OCI-LY3 (cell line): ENCODE data around the gene CA10.

Source experiments
- H2AFZ ChIP-seq: fragments of 200-600, 300-600 bp; shearing (Covaris generic); 2 replicates; pipeline ENCODE4 v1.6.0; 2014; ENCODE audit warnings: antibody characterized with exemption, low read depth, low read length
- H3K27ac ChIP-seq: fragments of 200-600, 300-600 bp; sonication (generic); 2 replicates; pipeline ENCODE4 v1.5.1; 2014; ENCODE audit warnings: mild to moderate bottlenecking, low read length, moderate library complexity, mixed read lengths
- H3K27me3 ChIP-seq: fragments of 200-600, 300-600 bp; sonication (generic); 2 replicates; pipeline ENCODE4 v1.6.1; 2014; ENCODE audit warnings: low read depth, low read length, mixed read lengths
- H3K36me3 ChIP-seq: fragments of 200-600, 300-600 bp; sonication (generic); replicated peaks from 2 replicates; pipeline ENCODE3; 2014; ENCODE audit warnings: low read depth, low read length, mixed read lengths
- H3K4me1 ChIP-seq: fragments of 300-600, 200-600 bp; sonication (generic); 2 replicates; pipeline ENCODE4 v1.6.1; 2014; ENCODE audit warnings: low read length, mixed read lengths
- H3K4me2 ChIP-seq: fragments of 200-600, 300-600 bp; sonication (generic); 2 replicates; pipeline ENCODE4 v1.6.1; 2014; ENCODE audit warnings: low read length, mixed read lengths
- H3K4me3 ChIP-seq: fragments of 300-600, 200-600 bp; sonication (generic); 2 replicates; pipeline ENCODE4 v1.5.1; 2014; ENCODE audit warnings: antibody characterized with exemption, mild to moderate bottlenecking, low read length, moderate library complexity
- H3K79me2 ChIP-seq: fragments of 300-600, 200-600 bp; shearing (Covaris generic); 2 replicates; pipeline ENCODE4 v1.6.1; 2014; ENCODE audit warnings: mild to moderate bottlenecking, low read length, mixed read lengths
- H3K9ac ChIP-seq: fragments of 300-600, 200-600 bp; shearing (Covaris generic); 2 replicates; pipeline ENCODE4 v1.6.0; 2014; ENCODE audit warnings: mild to moderate bottlenecking, low read length, moderate library complexity
- H3K9me3 ChIP-seq: fragments of 200-600, 300-600 bp; shearing (Covaris generic); 2 replicates; pipeline ENCODE4 v1.6.1; 2014; ENCODE audit warnings: low read length, mixed read lengths; ENCODE audit not compliant: insufficient read depth
- H4K20me1 ChIP-seq: fragments of 200-600, 300-600 bp; sonication (generic); 2 replicates; pipeline ENCODE4 v1.6.1; 2016; ENCODE audit warnings: low read length, mixed read lengths; ENCODE audit not compliant: insufficient read depth
- CTCF ChIP-seq: fragments of 200-600, 300-600 bp; sonication (generic); IDR thresholded peaks from 2 replicates; pipeline ENCODE4 v1.5.1; 2014; ENCODE audit warnings: antibody characterized with exemption, low read length, low read depth
- EZH2phosphoT487 ChIP-seq: fragments of 200-600 bp; shearing (Covaris generic); IDR thresholded peaks from 2 replicates; pipeline ENCODE4 v1.6.1; 2018; ENCODE audit warnings: antibody characterized with exemption, mixed run types, low read depth

CA10 gene

DNA sequence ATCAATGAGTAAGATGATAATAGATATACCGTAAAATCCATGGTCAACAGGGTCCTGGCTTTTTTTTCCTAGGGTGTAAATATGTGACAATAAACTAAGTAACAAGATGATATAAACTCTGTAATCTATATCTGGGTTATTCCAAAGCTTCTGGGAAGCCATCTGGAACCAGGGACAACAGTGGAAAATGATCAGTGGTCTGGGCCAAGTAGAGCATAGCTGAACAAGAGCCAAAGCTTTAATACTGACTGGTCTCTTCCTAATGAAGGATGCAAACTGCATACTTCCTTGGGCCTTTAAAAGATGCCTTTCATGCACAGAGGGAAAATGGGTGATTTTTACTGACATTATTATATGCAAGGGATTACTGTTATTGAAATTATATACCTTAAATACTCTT, 8.9 kb downstream of the CA10 start:
- no peaks in the 10 kb centered on the region for H3K27me3 ChIP-seq
- no peaks in the 10 kb centered on the region for H4K20me1 ChIP-seq
- H3K9ac ChIP-seq = no peak overlapping the region
- no peaks in the 10 kb centered on the region for H3K36me3 ChIP-seq
- H3K4me2 ChIP-seq = no peak overlapping the region
- TF ChIP-seq EZH2phosphoT487 (no peak), CTCF (no peak)
- no peak overlapping the region for H2AFZ ChIP-seq
- 0 out of 2 replicates have a peak, but pooled peaks cover 2% of the 10 kb centered on the region for H3K4me1 ChIP-seq
- H3K79me2 ChIP-seq = no peaks in the 10 kb centered on the region
- H3K27ac ChIP-seq = no peak overlapping the region
- H3K4me3 ChIP-seq = no peak overlapping the region
- no peaks in the 10 kb centered on the region for H3K9me3 ChIP-seq

- no peaks in the 10 kb centered on the region for H3K27me3 ChIP-seq
- no peak overlapping the region for H3K27ac ChIP-seq
- H3K9ac ChIP-seq = no peak overlapping the region
- H3K36me3 ChIP-seq = no peaks in the 10 kb centered on the region
- H3K4me1 ChIP-seq = 0 out of 2 replicates have a peak, but pooled peaks cover 2% of the 10 kb centered on the region
- no peaks in the 10 kb centered on the region for H4K20me1 ChIP-seq
- H2AFZ ChIP-seq = no peak overlapping the region
- no peak overlapping the region for H3K4me3 ChIP-seq
- TF ChIP-seq CTCF = no peak
- no peak for TF ChIP-seq EZH2phosphoT487
- no peaks in the 10 kb centered on the region for H3K79me2 ChIP-seq
- H3K4me2 ChIP-seq = no peak overlapping the region
- H3K9me3 ChIP-seq = no peaks in the 10 kb centered on the region
Observed at GRCh38 chr17:52148969-52149351, 9.6 kb downstream of the CA10 start.

- no peak overlapping the region for H3K9ac ChIP-seq
- no peak overlapping the region for H3K27ac ChIP-seq
Observed at GRCh38 chr17:52148288-52148968, 10.1 kb downstream of the CA10 start.

DNA sequence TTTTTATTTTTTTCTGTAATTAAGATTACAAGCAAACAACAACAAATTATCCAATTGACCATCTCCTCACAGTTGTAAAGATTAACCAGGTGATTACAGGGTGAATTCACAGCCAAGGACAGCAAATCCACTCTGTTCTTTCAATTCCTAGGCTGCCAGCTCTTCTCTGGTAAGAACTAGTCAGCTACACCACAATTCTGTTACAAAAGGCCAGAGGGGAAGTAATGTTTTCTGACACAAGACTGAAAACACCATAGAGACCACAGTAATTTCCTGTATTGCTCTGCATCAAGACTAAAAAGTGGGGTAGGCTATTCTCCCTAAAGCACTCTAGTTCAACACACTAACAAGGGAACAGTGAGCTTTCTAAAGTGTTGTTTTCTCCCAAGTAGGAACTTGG, 10.6 kb downstream of the CA10 start:
- H3K4me1 ChIP-seq = 0 out of 2 replicates have a peak, but pooled peaks cover 2% of the 10 kb centered on the region
- no peak overlapping the region for H3K27ac ChIP-seq
- no peak overlapping the region for H3K4me3 ChIP-seq
- H3K4me2 ChIP-seq = no peak overlapping the region
- no peak for TF ChIP-seq EZH2phosphoT487
- TF ChIP-seq CTCF = no peak
- no peaks in the 10 kb centered on the region for H4K20me1 ChIP-seq
- H2AFZ ChIP-seq = no peak overlapping the region
- H3K27me3 ChIP-seq = no peaks in the 10 kb centered on the region
- H3K36me3 ChIP-seq = no peaks in the 10 kb centered on the region
- no peaks in the 10 kb centered on the region for H3K9me3 ChIP-seq
- no peak overlapping the region for H3K9ac ChIP-seq
- no peaks in the 10 kb centered on the region for H3K79me2 ChIP-seq

More at GRCh38 chr17:52148288-52148968, 10.1 kb downstream of the CA10 start:
- H3K4me3 ChIP-seq = no peak overlapping the region
- H3K4me2 ChIP-seq = no peak overlapping the region
- TF ChIP-seq EZH2phosphoT487 (no peak), CTCF (no peak)
- no peaks in the 10 kb centered on the region for H3K27me3 ChIP-seq
- H3K79me2 ChIP-seq = no peaks in the 10 kb centered on the region
- H3K4me1 ChIP-seq = 0 out of 2 replicates have a peak, but pooled peaks cover 2% of the 10 kb centered on the region
- no peak overlapping the region for H2AFZ ChIP-seq
- H3K36me3 ChIP-seq = no peaks in the 10 kb centered on the region
- H4K20me1 ChIP-seq = no peaks in the 10 kb centered on the region
- H3K9me3 ChIP-seq = no peaks in the 10 kb centered on the region
